Activated naive CD4-positive, alpha-beta T cell treated with anti-CD3 and anti-CD28 coated beads, Interleukin-2, amount 50 U/mL, for 24 hours (primary cell): Measurements from ENCODE around the gene KIAA2012.

Source experiments
- H3K27ac Mint-ChIP-seq: one replicate; pipeline ENCODE4 v1.8.0; 2021; ENCODE audit warnings: mild to moderate bottlenecking, mixed read lengths
- H3K27me3 Mint-ChIP-seq: one replicate; pipeline ENCODE4 v1.8.0; 2021; ENCODE audit warnings: mixed read lengths
- H3K36me3 Mint-ChIP-seq: one replicate; pipeline ENCODE4 v1.8.0; 2021; ENCODE audit warnings: mixed read lengths
- H3K4me1 Mint-ChIP-seq: one replicate; pipeline ENCODE4 v1.8.0; 2021; ENCODE audit warnings: mixed read lengths
- H3K4me3 Mint-ChIP-seq: one replicate; pipeline ENCODE4 v1.8.0; 2021; ENCODE audit warnings: mild to moderate bottlenecking, mixed read lengths
- H3K9me3 Mint-ChIP-seq: one replicate; pipeline ENCODE4 v1.8.0; 2021; ENCODE audit warnings: mixed read lengths

The KIAA2012 gene

GRCh38 chr2:202038471-202039277 is 34.4 kb upstream of the KIAA2012 start:
- Mint-ChIP-seq H3K36me3 (no peaks in the 10 kb centered on the region), H3K27ac (no peak overlapping the region), H3K4me1 (peaks cover 7% of the 10 kb centered on the region), H3K9me3 (no peaks in the 10 kb centered on the region), H3K27me3 (peaks cover 29% of the 10 kb centered on the region), H3K4me3 (no peak overlapping the region)

GRCh38 chr2:202039278-202040078 is 33.6 kb upstream of the KIAA2012 start:
- no peaks in the 10 kb centered on the region for H3K36me3 Mint-ChIP-seq
- H3K4me1 Mint-ChIP-seq = peaks cover 7% of the 10 kb centered on the region
- H3K9me3 Mint-ChIP-seq = no peaks in the 10 kb centered on the region
- H3K27me3 Mint-ChIP-seq = peaks cover 29% of the 10 kb centered on the region
- H3K27ac Mint-ChIP-seq = no peak overlapping the region
- no peak overlapping the region for H3K4me3 Mint-ChIP-seq

- H3K27me3 Mint-ChIP-seq = peaks cover 27% of the 10 kb centered on the region
- H3K4me3 Mint-ChIP-seq = no peak overlapping the region
- H3K4me1 Mint-ChIP-seq = peaks cover 3% of the 10 kb centered on the region
- H3K27ac Mint-ChIP-seq = no peak overlapping the region
- no peaks in the 10 kb centered on the region for H3K9me3 Mint-ChIP-seq
- H3K36me3 Mint-ChIP-seq = no peaks in the 10 kb centered on the region
These were observed 32.8 kb upstream of the KIAA2012 start for GRCh38 chr2:202040079-202040844.

GRCh38 chr2:202042444-202042843 is 30.6 kb upstream of the KIAA2012 start:
- Mint-ChIP-seq H3K4me1 (peaks cover 3% of the 10 kb centered on the region), H3K9me3 (no peaks in the 10 kb centered on the region), H3K36me3 (no peaks in the 10 kb centered on the region), H3K4me3 (no peak overlapping the region), H3K27ac (no peak overlapping the region), H3K27me3 (peaks cover 30% of the 10 kb centered on the region)

- no peak overlapping the region for H3K4me3 Mint-ChIP-seq
- no peaks in the 10 kb centered on the region for H3K36me3 Mint-ChIP-seq
- no peak overlapping the region for H3K27ac Mint-ChIP-seq
- H3K4me1 Mint-ChIP-seq = peaks cover 3% of the 10 kb centered on the region
- no peaks in the 10 kb centered on the region for H3K9me3 Mint-ChIP-seq
- peaks cover 27% of the 10 kb centered on the region for H3K27me3 Mint-ChIP-seq
These were observed 29.6 kb upstream of the KIAA2012 start for GRCh38 chr2:202043475-202043874.

- Mint-ChIP-seq H3K4me1 (no peaks in the 10 kb centered on the region), H3K4me3 (no peak overlapping the region), H3K9me3 (no peaks in the 10 kb centered on the region), H3K27me3 (peaks cover 17% of the 10 kb centered on the region), H3K27ac (no peak overlapping the region), H3K36me3 (no peaks in the 10 kb centered on the region)
These were observed 28.3 kb upstream of the KIAA2012 start for GRCh38 chr2:202044777-202045176.

GRCh38 chr2:202046572-202046971 is 26.5 kb upstream of the KIAA2012 start:
- H3K4me3 Mint-ChIP-seq = no peak overlapping the region
- no peak overlapping the region for H3K27ac Mint-ChIP-seq
- H3K27me3 Mint-ChIP-seq = peaks cover 7% of the 10 kb centered on the region
- no peaks in the 10 kb centered on the region for H3K9me3 Mint-ChIP-seq
- H3K36me3 Mint-ChIP-seq = no peaks in the 10 kb centered on the region
- H3K4me1 Mint-ChIP-seq = no peaks in the 10 kb centered on the region

GRCh38 chr2:202049092-202049728 is 23.8 kb upstream of the KIAA2012 start:
- H3K4me1 Mint-ChIP-seq = no peaks in the 10 kb centered on the region
- H3K27ac Mint-ChIP-seq = no peak overlapping the region
- H3K4me3 Mint-ChIP-seq = no peak overlapping the region
- H3K27me3 Mint-ChIP-seq = peaks cover 9% of the 10 kb centered on the region
- H3K9me3 Mint-ChIP-seq = no peaks in the 10 kb centered on the region
- no peaks in the 10 kb centered on the region for H3K36me3 Mint-ChIP-seq

GRCh38 chr2:202049840-202050239 is 23.2 kb upstream of the KIAA2012 start:
- Mint-ChIP-seq H3K36me3 (no peaks in the 10 kb centered on the region), H3K9me3 (no peaks in the 10 kb centered on the region), H3K4me1 (no peaks in the 10 kb centered on the region), H3K27me3 (peaks cover 9% of the 10 kb centered on the region), H3K4me3 (no peak overlapping the region), H3K27ac (no peak overlapping the region)

- no peaks in the 10 kb centered on the region for H3K4me1 Mint-ChIP-seq
- H3K27ac Mint-ChIP-seq = no peak overlapping the region
- H3K9me3 Mint-ChIP-seq = no peaks in the 10 kb centered on the region
- no peak overlapping the region for H3K4me3 Mint-ChIP-seq
- H3K27me3 Mint-ChIP-seq = peaks cover 9% of the 10 kb centered on the region
- no peaks in the 10 kb centered on the region for H3K36me3 Mint-ChIP-seq
These were observed 22.4 kb upstream of the KIAA2012 start for GRCh38 chr2:202050652-202051051.

GRCh38 chr2:202051499-202052161 is 21.4 kb upstream of the KIAA2012 start:
- Mint-ChIP-seq H3K9me3 (no peaks in the 10 kb centered on the region), H3K27ac (no peak overlapping the region), H3K4me3 (no peak overlapping the region), H3K36me3 (no peaks in the 10 kb centered on the region), H3K4me1 (no peaks in the 10 kb centered on the region), H3K27me3 (peaks cover 8% of the 10 kb centered on the region)

- Mint-ChIP-seq H3K4me1 (no peaks in the 10 kb centered on the region), H3K27me3 (peaks cover 8% of the 10 kb centered on the region), H3K36me3 (no peaks in the 10 kb centered on the region), H3K9me3 (no peaks in the 10 kb centered on the region), H3K27ac (no peak overlapping the region), H3K4me3 (no peak overlapping the region)
These were observed 20.8 kb upstream of the KIAA2012 start for GRCh38 chr2:202052235-202052634.

- Mint-ChIP-seq H3K27ac (no peak overlapping the region), H3K36me3 (no peaks in the 10 kb centered on the region), H3K4me1 (no peaks in the 10 kb centered on the region), H3K27me3 (peaks cover 16% of the 10 kb centered on the region), H3K9me3 (no peaks in the 10 kb centered on the region), H3K4me3 (no peak overlapping the region)
These were observed 18.4 kb upstream of the KIAA2012 start for GRCh38 chr2:202054679-202055078.

- H3K27me3 Mint-ChIP-seq = peaks cover 18% of the 10 kb centered on the region
- H3K27ac Mint-ChIP-seq = peak overlapping the region; percentile 18
- H3K9me3 Mint-ChIP-seq = no peaks in the 10 kb centered on the region
These were observed 16.4 kb upstream of the KIAA2012 start for GRCh38 chr2:202056611-202057010.

GRCh38 chr2:202060218-202060617 is 12.8 kb upstream of the KIAA2012 start:
- Mint-ChIP-seq H3K4me3 (no peak overlapping the region), H3K36me3 (no peaks in the 10 kb centered on the region), H3K9me3 (no peaks in the 10 kb centered on the region), H3K4me1 (no peaks in the 10 kb centered on the region), H3K27ac (no peak overlapping the region), H3K27me3 (peaks cover 13% of the 10 kb centered on the region)

More at GRCh38 chr2:202056611-202057010, 16.4 kb upstream of the KIAA2012 start:
- Mint-ChIP-seq H3K4me1 (no peaks in the 10 kb centered on the region), H3K4me3 (no peak overlapping the region), H3K36me3 (no peaks in the 10 kb centered on the region)
